Skeletal muscle tissue (tissue), 4 donors: Measurements from ENCODE around the gene CTXN3. TPM values are rescaled to one million over a fixed set of nuclear protein-coding genes. Genes with fewer than 3 reads are reported as not detected.
A peak's percentile ranks its signal among the peaks of the same experiment; 100 is the strongest.
"Not testable (repeated sequence)": the region's sequence is repeated elsewhere in the genome, so short reads cannot be mapped to it uniquely, and the experiment has no call there.

ENCODE experiments used
- H3K27ac ChIP-seq: one replicate; pipeline ENCODE4 v1.7.0; 2013; ENCODE audit warnings: mild to moderate bottlenecking, low read depth, low read length, inconsistent platforms
- H3K27me3 ChIP-seq, 3 donors: one replicate each; pipeline ENCODE4 v1.7.0; 2013; ENCODE audit warnings: low read length in 3 of 3; ENCODE audit not compliant: control insufficient read depth in 3 of 3, insufficient read depth in 3 of 3
- H3K36me3 ChIP-seq, 3 donors: one replicate each; pipeline ENCODE4 v1.7.0; 2013; ENCODE audit warnings: low read length in 3 of 3; ENCODE audit not compliant: control insufficient read depth in 3 of 3, insufficient read depth in 3 of 3
- H3K4me1 ChIP-seq, 3 donors: one replicate each; pipeline ENCODE4 v1.7.0; 2013; ENCODE audit warnings: low read length in 3 of 3, mild to moderate bottlenecking in 3 of 3; ENCODE audit not compliant: control insufficient read depth in 3 of 3, insufficient read depth in 3 of 3
- H3K4me3 ChIP-seq, 3 donors: one replicate each; pipeline ENCODE4 v1.7.0; 2013; ENCODE audit warnings: low read length in 3 of 3
- H3K9ac ChIP-seq, 3 donors: one replicate each; pipeline ENCODE4 v1.7.0; 2013; ENCODE audit warnings: low read length in 3 of 3, mild to moderate bottlenecking in 3 of 3, moderate library complexity in 2 of 3, low read depth in 1 of 3
- H3K9me3 ChIP-seq, 3 donors: one replicate each; pipeline ENCODE4 v1.7.0; 2013; ENCODE audit warnings: low read length in 3 of 3; ENCODE audit not compliant: control insufficient read depth in 3 of 3
- total RNA-seq: library from RNA; depleted of rRNA; stranded (reverse); fragments of >200 nt; gene quantifications from one replicate; pipeline ENCODE4 v1.2.3, GENCODE V29; 2014
- donor health status: Osteomylitis.

Gene CTXN3
- total RNA-seq, 1 donor from 2014 or later, result 1.0 TPM

GRCh38 chr5:127667926-127668325 lies 19.0 kb downstream of the CTXN3 start:
- Histone ChIP-seq H3K4me1 (peaks cover 0 to 15% (median 0%) of the 10 kb centered on the region in 3 donors), H3K4me3 (no peak overlapping the region), H3K36me3 (no peaks in the 10 kb centered on the region), H3K27me3 (no peaks in the 10 kb centered on the region), H3K9me3 (no peaks in the 10 kb centered on the region), H3K9ac (no peak overlapping the region), H3K27ac (peak overlapping the region; percentile 0)

GRCh38 chr5:127671218-127671617 lies 22.3 kb downstream of the CTXN3 start:
- no peaks in the 10 kb centered on the region for H3K36me3 ChIP-seq
- no peaks in the 10 kb centered on the region for H3K9me3 ChIP-seq
- H3K9ac ChIP-seq, result no peak overlapping the region
- no peaks in the 10 kb centered on the region for H3K27me3 ChIP-seq
- no peak overlapping the region for H3K27ac ChIP-seq
- H3K4me3 ChIP-seq, result no peak overlapping the region
- H3K4me1 ChIP-seq, result peaks cover 0 to 12% (median 0%) of the 10 kb centered on the region in 3 donors

- Histone ChIP-seq H3K27me3 (no peaks in the 10 kb centered on the region), H3K4me1 (no peaks in the 10 kb centered on the region), H3K36me3 (no peaks in the 10 kb centered on the region), H3K9me3 (no peaks in the 10 kb centered on the region), H3K9ac (no peak overlapping the region), H3K27ac (no peak overlapping the region), H3K4me3 (no peak overlapping the region)
These were observed 24.4 kb downstream of the CTXN3 start for GRCh38 chr5:127673117-127673800.

- not testable (repeated sequence) for H3K27ac ChIP-seq, H3K36me3 ChIP-seq, H3K4me3 ChIP-seq, H3K27me3 ChIP-seq, H3K9me3 ChIP-seq, H3K9ac ChIP-seq, H3K4me1 ChIP-seq
These were observed 28.1 kb downstream of the CTXN3 start for GRCh38 chr5:127676951-127677350.

- H3K27ac ChIP-seq, H3K36me3 ChIP-seq, H3K9me3 ChIP-seq, H3K4me3 ChIP-seq, H3K9ac ChIP-seq, H3K27me3 ChIP-seq, H3K4me1 ChIP-seq: not testable (repeated sequence)
These were observed 30.9 kb downstream of the CTXN3 start for GRCh38 chr5:127679691-127680330.

- H3K4me3 ChIP-seq, result no peak overlapping the region
- H3K36me3 ChIP-seq, result no peaks in the 10 kb centered on the region
- H3K9me3 ChIP-seq, result no peaks in the 10 kb centered on the region
- peaks cover 7 to 9% (median 7%) of the 10 kb centered on the region in 3 donors for H3K4me1 ChIP-seq
- no peak overlapping the region for H3K27ac ChIP-seq
- H3K27me3 ChIP-seq, result no peaks in the 10 kb centered on the region
- no peak overlapping the region for H3K9ac ChIP-seq
These were observed 31.7 kb downstream of the CTXN3 start for GRCh38 chr5:127680595-127680994.

- Histone ChIP-seq H3K27me3 (no peaks in the 10 kb centered on the region), H3K4me1 (peaks cover 10 to 11% (median 10%) of the 10 kb centered on the region in 3 donors), H3K9me3 (no peaks in the 10 kb centered on the region), H3K4me3 (no peak overlapping the region), H3K36me3 (no peaks in the 10 kb centered on the region), H3K9ac (no peak overlapping the region), H3K27ac (no peak overlapping the region)
These were observed 34.1 kb downstream of the CTXN3 start for GRCh38 chr5:127683008-127683407.

- Histone ChIP-seq H3K27me3 (no peaks in the 10 kb centered on the region), H3K27ac (peak overlapping the region; percentile 84), H3K4me1 (peaks cover 10 to 11% (median 10%) of the 10 kb centered on the region in 3 donors), H3K4me3 (no peak overlapping the region), H3K9me3 (no peaks in the 10 kb centered on the region), H3K9ac (peak overlapping the region in 2 of 3 donors; percentile 4 to 34), H3K36me3 (no peaks in the 10 kb centered on the region)
These were observed 36.0 kb downstream of the CTXN3 start for GRCh38 chr5:127684726-127685467.

GRCh38 chr5:127685662-127686061 lies 36.8 kb downstream of the CTXN3 start:
- peak overlapping the region; percentile 84 for H3K27ac ChIP-seq

GRCh38 chr5:127686424-127686823 lies 37.5 kb downstream of the CTXN3 start:
- H3K4me3 ChIP-seq, result no peak overlapping the region

More at GRCh38 chr5:127685662-127686061, 36.8 kb downstream of the CTXN3 start:
- H3K4me3 ChIP-seq, result no peak overlapping the region
- H3K36me3 ChIP-seq, result no peaks in the 10 kb centered on the region
- no peaks in the 10 kb centered on the region for H3K9me3 ChIP-seq
- peak overlapping the region in 1 of 3 donors; percentile 4 for H3K9ac ChIP-seq
- peaks cover 10 to 11% (median 10%) of the 10 kb centered on the region in 3 donors for H3K4me1 ChIP-seq
- H3K27me3 ChIP-seq, result no peaks in the 10 kb centered on the region

More at GRCh38 chr5:127686424-127686823, 37.5 kb downstream of the CTXN3 start:
- Histone ChIP-seq H3K9me3 (peaks cover 0 to 2% (median 0%) of the 10 kb centered on the region in 3 donors), H3K27me3 (no peaks in the 10 kb centered on the region), H3K27ac (peak overlapping the region; percentile 84), H3K9ac (no peak overlapping the region), H3K36me3 (no peaks in the 10 kb centered on the region), H3K4me1 (peaks cover 10 to 11% (median 10%) of the 10 kb centered on the region in 3 donors)
